ENCODE results near the gene DGAT2.

- no peak for TF ChIP-seq POLR2A (IDR thresholded peaks at IDR 0.05)
- TF ChIP-seq, protein P1, sequence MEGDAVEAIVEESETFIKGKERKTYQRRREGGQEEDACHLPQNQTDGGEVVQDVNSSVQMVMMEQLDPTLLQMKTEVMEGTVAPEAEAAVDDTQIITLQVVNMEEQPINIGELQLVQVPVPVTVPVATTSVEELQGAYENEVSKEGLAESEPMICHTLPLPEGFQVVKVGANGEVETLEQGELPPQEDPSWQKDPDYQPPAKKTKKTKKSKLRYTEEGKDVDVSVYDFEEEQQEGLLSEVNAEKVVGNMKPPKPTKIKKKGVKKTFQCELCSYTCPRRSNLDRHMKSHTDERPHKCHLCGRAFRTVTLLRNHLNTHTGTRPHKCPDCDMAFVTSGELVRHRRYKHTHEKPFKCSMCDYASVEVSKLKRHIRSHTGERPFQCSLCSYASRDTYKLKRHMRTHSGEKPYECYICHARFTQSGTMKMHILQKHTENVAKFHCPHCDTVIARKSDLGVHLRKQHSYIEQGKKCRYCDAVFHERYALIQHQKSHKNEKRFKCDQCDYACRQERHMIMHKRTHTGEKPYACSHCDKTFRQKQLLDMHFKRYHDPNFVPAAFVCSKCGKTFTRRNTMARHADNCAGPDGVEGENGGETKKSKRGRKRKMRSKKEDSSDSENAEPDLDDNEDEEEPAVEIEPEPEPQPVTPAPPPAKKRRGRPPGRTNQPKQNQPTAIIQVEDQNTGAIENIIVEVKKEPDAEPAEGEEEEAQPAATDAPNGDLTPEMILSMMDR (IDR thresholded peaks at IDR 0.05): no peak
Measured at GRCh38 chr11:75792997-75793800, 24.6 kb downstream of the DGAT2 start.

Measured in body of pancreas (tissue), 4 donors.